Sigmoid colon (tissue), 4 donors: ENCODE data around the gene TTC38.

Experiments used
- EP300 ChIP-seq, 4 donors: sonication (generic); formaldehyde crosslinking; IDR thresholded peaks; one replicate each; pipeline ENCODE4 v1.6.1; 2017; ENCODE audit warnings: antibody characterized with exemption in 4 of 4
- POLR2A ChIP-seq, 2 donors: fragments of 450-650 bp; IDR thresholded peaks; one replicate each; pipeline ENCODE4 v1.6.1; 2016; ENCODE audit warnings: antibody characterized with exemption in 2 of 2, mild to moderate bottlenecking in 2 of 2, moderate library complexity in 2 of 2
- POLR2AphosphoS5 ChIP-seq, 4 donors: sonication (generic); formaldehyde crosslinking; IDR thresholded peaks; one replicate each; pipeline ENCODE4 v1.6.1; 2017; ENCODE audit warnings: antibody characterized with exemption in 4 of 4
- TF ChIP-seq, protein P1 (sequence below), 4 experiments: fragments of 450-650 bp in 3 of 4; fragments of 200-600 bp in 1 of 4; IDR thresholded peaks; one replicate each; pipeline ENCODE4 v1.5.1; 2016 to 2019; ENCODE audit warnings: antibody characterized with exemption in 4 of 4, mild to moderate bottlenecking in 3 of 4, moderate library complexity in 2 of 4

DNA sequence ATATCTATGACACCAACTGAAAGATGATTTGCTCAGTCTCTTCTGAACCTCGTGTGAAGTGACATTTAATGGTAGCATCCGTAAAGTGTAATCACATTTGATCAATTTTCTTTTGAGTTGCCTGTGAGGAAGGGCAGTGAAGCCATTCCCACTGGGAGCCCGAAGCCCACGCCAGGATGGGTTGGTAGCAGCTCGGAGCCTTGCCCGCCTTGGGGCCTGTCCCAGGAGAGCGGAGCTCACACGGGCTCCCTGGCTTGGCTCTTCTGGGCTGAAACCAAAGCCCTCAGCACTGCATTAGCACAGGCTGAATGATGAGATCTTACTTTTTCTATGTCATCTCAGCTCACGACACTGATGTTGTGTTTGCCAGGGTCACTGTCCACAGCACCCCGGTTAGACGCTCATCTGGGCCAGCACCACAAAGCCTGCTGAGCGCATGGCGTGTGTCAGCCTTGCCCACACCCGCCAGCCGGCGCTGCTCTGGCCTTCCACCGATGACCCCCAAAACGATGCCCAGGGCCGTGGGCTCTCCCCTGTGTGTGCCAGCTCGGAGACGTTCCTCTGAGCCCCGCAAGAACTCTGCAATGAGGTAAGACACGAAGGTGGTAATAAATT lies 58.4 kb downstream of the TTC38 start:
- TF ChIP-seq, protein P1, sequence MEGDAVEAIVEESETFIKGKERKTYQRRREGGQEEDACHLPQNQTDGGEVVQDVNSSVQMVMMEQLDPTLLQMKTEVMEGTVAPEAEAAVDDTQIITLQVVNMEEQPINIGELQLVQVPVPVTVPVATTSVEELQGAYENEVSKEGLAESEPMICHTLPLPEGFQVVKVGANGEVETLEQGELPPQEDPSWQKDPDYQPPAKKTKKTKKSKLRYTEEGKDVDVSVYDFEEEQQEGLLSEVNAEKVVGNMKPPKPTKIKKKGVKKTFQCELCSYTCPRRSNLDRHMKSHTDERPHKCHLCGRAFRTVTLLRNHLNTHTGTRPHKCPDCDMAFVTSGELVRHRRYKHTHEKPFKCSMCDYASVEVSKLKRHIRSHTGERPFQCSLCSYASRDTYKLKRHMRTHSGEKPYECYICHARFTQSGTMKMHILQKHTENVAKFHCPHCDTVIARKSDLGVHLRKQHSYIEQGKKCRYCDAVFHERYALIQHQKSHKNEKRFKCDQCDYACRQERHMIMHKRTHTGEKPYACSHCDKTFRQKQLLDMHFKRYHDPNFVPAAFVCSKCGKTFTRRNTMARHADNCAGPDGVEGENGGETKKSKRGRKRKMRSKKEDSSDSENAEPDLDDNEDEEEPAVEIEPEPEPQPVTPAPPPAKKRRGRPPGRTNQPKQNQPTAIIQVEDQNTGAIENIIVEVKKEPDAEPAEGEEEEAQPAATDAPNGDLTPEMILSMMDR (IDR thresholded peaks at IDR 0.05): no peak
- TF ChIP-seq POLR2AphosphoS5 (IDR thresholded peaks at IDR 0.05) (no peak), POLR2A (IDR thresholded peaks at IDR 0.05) (no peak), EP300 (IDR thresholded peaks at IDR 0.05) (no peak)
